Measurements from ENCODE around the gene RGS19.

- no peak for TF ChIP-seq POLR2A (IDR thresholded peaks at IDR 0.05)
- no peak for TF ChIP-seq CTCF (IDR thresholded peaks at IDR 0.05)
Observed at GRCh38 chr20:64086801-64087200, 7.5 kb upstream of the RGS19 start.
